Prostate gland (tissue), 2 donors: ENCODE results near the gene AFF2.

Source experiments
- CTCF ChIP-seq, 4 experiments: fragments of 200-600 bp in 2 of 4; fragments of 450-650 bp in 2 of 4; sonication (generic) in 2 of 4; IDR thresholded peaks; 1 replicate in 3 of 4; 2 replicates in 1 of 4; pipeline ENCODE4 v1.5.1; 2016 to 2019; ENCODE audit warnings: antibody characterized with exemption in 4 of 4, mild to moderate bottlenecking in 2 of 4, moderate library complexity in 2 of 4
- POLR2A ChIP-seq: fragments of 450-650 bp; IDR thresholded peaks from one replicate; pipeline ENCODE4 v1.6.1; 2016; ENCODE audit warnings: antibody characterized with exemption, mild to moderate bottlenecking
- POLR2AphosphoS5 ChIP-seq: sonication (generic); formaldehyde crosslinking; IDR thresholded peaks from one replicate; pipeline ENCODE4 v1.6.1; 2017; ENCODE audit warnings: antibody characterized with exemption

DNA sequence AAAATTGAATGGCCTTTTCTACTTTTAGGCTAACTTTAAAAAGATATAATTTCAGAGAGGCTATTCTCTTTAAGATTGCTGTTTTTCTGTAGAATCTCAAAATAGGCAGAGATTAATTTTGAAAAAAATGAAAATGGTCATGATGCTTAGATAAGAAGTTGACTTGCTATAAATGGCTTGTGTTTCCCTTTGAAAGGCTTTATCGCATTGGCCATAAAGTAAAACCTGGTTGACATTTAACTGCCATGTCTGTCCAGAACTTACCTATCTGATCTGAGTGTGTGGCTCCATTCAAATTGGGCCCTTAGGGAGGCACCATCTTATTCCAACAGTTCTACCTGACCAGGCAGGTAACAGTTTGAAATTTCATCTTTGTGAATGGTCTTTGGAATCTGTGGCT is 56.1 kb downstream of the AFF2 start:
- no peak for TF ChIP-seq CTCF (IDR thresholded peaks at IDR 0.05)
- no peak for TF ChIP-seq POLR2AphosphoS5
- no peak for TF ChIP-seq POLR2A
